Measurements from ENCODE around the gene PIP5K1B. TPM values are rescaled to one million over a fixed set of nuclear protein-coding genes. Genes with fewer than 3 reads are reported as not detected.

The PIP5K1B gene
- total and polyA plus RNA-seq, 2 of the 13 experiments (the other 11 are each of a cell fraction or from before 2014, with no cell fraction given) = 15.8 to 17.5 TPM

DNA sequence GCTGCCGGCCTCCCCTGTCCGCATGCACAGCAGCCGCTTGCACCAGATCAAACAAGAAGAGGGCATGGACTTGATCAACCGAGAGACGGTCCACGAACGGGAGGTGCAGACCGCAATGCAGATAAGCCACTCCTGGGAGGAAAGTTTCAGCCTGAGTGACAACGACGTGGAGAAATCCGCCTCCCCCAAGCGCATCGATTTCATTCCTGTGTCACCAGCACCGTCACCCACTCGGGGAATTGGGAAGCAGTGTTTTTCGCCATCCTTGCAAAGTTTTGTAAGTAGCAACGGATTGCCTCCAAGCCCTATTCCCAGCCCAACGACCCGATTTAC is 75.3 kb downstream of the PIP5K1B start (continued):
- TF ChIP-seq, protein P1, sequence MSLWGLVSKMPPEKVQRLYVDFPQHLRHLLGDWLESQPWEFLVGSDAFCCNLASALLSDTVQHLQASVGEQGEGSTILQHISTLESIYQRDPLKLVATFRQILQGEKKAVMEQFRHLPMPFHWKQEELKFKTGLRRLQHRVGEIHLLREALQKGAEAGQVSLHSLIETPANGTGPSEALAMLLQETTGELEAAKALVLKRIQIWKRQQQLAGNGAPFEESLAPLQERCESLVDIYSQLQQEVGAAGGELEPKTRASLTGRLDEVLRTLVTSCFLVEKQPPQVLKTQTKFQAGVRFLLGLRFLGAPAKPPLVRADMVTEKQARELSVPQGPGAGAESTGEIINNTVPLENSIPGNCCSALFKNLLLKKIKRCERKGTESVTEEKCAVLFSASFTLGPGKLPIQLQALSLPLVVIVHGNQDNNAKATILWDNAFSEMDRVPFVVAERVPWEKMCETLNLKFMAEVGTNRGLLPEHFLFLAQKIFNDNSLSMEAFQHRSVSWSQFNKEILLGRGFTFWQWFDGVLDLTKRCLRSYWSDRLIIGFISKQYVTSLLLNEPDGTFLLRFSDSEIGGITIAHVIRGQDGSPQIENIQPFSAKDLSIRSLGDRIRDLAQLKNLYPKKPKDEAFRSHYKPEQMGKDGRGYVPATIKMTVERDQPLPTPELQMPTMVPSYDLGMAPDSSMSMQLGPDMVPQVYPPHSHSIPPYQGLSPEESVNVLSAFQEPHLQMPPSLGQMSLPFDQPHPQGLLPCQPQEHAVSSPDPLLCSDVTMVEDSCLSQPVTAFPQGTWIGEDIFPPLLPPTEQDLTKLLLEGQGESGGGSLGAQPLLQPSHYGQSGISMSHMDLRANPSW (CRISPR knock-in tag; IDR thresholded peaks at IDR 0.05; ENCODE audit: borderline replicate concordance) = no peak
- TF ChIP-seq, protein P2, sequence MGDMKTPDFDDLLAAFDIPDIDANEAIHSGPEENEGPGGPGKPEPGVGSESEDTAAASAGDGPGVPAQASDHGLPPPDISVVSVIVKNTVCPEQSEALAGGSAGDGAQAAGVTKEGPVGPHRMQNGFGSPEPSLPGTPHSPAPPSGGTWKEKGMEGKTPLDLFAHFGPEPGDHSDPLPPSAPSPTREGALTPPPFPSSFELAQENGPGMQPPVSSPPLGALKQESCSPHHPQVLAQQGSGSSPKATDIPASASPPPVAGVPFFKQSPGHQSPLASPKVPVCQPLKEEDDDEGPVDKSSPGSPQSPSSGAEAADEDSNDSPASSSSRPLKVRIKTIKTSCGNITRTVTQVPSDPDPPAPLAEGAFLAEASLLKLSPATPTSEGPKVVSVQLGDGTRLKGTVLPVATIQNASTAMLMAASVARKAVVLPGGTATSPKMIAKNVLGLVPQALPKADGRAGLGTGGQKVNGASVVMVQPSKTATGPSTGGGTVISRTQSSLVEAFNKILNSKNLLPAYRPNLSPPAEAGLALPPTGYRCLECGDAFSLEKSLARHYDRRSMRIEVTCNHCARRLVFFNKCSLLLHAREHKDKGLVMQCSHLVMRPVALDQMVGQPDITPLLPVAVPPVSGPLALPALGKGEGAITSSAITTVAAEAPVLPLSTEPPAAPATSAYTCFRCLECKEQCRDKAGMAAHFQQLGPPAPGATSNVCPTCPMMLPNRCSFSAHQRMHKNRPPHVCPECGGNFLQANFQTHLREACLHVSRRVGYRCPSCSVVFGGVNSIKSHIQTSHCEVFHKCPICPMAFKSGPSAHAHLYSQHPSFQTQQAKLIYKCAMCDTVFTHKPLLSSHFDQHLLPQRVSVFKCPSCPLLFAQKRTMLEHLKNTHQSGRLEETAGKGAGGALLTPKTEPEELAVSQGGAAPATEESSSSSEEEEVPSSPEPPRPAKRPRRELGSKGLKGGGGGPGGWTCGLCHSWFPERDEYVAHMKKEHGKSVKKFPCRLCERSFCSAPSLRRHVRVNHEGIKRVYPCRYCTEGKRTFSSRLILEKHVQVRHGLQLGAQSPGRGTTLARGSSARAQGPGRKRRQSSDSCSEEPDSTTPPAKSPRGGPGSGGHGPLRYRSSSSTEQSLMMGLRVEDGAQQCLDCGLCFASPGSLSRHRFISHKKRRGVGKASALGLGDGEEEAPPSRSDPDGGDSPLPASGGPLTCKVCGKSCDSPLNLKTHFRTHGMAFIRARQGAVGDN (CRISPR knock-in tag; IDR thresholded peaks at IDR 0.05) = peak; percentile 59
- 0 out of 2 replicates have a peak, but pooled peaks have one; percentile 2 for TF ChIP-seq ZFP36L1 (CRISPR knock-in tag; IDR thresholded peaks at IDR 0.05)
- TF ChIP-seq ZNF180 (CRISPR knock-in tag; IDR thresholded peaks at IDR 0.05; ENCODE audit: borderline replicate concordance, low read depth) = peak; percentile 38; the same call in 1 of the 2 replicates
- TF ChIP-seq, protein P3, sequence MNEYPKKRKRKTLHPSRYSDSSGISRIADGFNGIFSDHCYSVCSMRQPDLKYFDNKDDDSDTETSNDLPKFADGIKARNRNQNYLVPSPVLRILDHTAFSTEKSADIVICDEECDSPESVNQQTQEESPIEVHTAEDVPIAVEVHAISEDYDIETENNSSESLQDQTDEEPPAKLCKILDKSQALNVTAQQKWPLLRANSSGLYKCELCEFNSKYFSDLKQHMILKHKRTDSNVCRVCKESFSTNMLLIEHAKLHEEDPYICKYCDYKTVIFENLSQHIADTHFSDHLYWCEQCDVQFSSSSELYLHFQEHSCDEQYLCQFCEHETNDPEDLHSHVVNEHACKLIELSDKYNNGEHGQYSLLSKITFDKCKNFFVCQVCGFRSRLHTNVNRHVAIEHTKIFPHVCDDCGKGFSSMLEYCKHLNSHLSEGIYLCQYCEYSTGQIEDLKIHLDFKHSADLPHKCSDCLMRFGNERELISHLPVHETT (CRISPR knock-in tag; conservative IDR thresholded peaks at IDR 0.05) = 0 out of 2 replicates have a peak, but pooled peaks have one; percentile 3
- TF ChIP-seq HNF4G (IDR thresholded peaks at IDR 0.05; ENCODE audit: borderline replicate concordance, low read depth, low read length) = no peak
- peak; percentile 8; the same call in 1 of the 2 replicates for TF ChIP-seq HNF4G (CRISPR knock-in tag; IDR thresholded peaks at IDR 0.05; ENCODE audit: borderline replicate concordance, low read depth)
- TF ChIP-seq, protein P4, sequence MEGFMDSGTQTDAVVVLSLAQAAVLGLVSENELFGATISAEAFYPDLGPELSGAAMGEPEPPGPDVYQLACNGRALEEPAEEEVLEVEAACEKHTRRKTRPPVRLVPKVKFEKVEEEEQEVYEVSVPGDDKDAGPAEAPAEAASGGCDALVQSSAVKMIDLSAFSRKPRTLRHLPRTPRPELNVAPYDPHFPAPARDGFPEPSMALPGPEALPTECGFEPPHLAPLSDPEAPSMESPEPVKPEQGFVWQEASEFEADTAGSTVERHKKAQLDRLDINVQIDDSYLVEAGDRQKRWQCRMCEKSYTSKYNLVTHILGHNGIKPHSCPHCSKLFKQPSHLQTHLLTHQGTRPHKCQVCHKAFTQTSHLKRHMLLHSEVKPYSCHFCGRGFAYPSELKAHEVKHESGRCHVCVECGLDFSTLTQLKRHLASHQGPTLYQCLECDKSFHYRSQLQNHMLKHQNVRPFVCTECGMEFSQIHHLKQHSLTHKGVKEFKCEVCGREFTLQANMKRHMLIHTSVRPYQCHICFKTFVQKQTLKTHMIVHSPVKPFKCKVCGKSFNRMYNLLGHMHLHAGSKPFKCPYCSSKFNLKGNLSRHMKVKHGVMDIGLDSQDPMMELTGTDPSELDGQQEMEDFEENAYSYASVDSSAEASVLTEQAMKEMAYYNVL (CRISPR knock-in tag; IDR thresholded peaks at IDR 0.05; ENCODE audit: borderline replicate concordance) = no peak; the same call in 1 of the 2 replicates
- 0 out of 2 replicates have a peak, but pooled peaks have one; percentile 39 for TF ChIP-seq ZFX (CRISPR knock-in tag; IDR thresholded peaks at IDR 0.05; ENCODE audit: low read depth)
